Colon (tissue), 2 donors: ENCODE data around the gene MAP4K4.

Experiments
- FAIRE-seq: peaks from 2 replicates; lab custom pipeline; 2012; peaks lifted over from hg19 to GRCh38; lab: Jason Lieb, UNC
- donor health status: control.
- donor health status: control.

Gene MAP4K4

GRCh38 chr2:101793277-101793969 lies 95.9 kb downstream of the MAP4K4 start:
- no peak for FAIRE-seq

GRCh38 chr2:101794141-101794540 lies 96.6 kb downstream of the MAP4K4 start:
- no peak for FAIRE-seq

GRCh38 chr2:101795033-101795432 lies 97.5 kb downstream of the MAP4K4 start:
- FAIRE-seq, result no peak

GRCh38 chr2:101796825-101797600 lies 99.5 kb downstream of the MAP4K4 start:
- no peak for FAIRE-seq

GRCh38 chr2:101801496-101801895 lies 104.0 kb downstream of the MAP4K4 start:
- no peak for FAIRE-seq

- no peak for FAIRE-seq
These were observed 104.8 kb downstream of the MAP4K4 start for GRCh38 chr2:101802329-101802728.

- no peak for FAIRE-seq
These were observed 105.6 kb downstream of the MAP4K4 start for GRCh38 chr2:101803128-101803527.

- no peak for FAIRE-seq
These were observed 106.6 kb downstream of the MAP4K4 start for GRCh38 chr2:101803945-101804696.

GRCh38 chr2:101805152-101806088 lies 107.9 kb downstream of the MAP4K4 start:
- FAIRE-seq, result no peak

GRCh38 chr2:101806123-101806522 lies 108.6 kb downstream of the MAP4K4 start:
- FAIRE-seq, result no peak

GRCh38 chr2:101806701-101807100 lies 109.2 kb downstream of the MAP4K4 start:
- FAIRE-seq, result no peak

- no peak for FAIRE-seq
These were observed 109.7 kb downstream of the MAP4K4 start for GRCh38 chr2:101807242-101807641.

- no peak for FAIRE-seq
These were observed 110.6 kb downstream of the MAP4K4 start for GRCh38 chr2:101808006-101808562.

GRCh38 chr2:101809698-101810097 lies 112.2 kb downstream of the MAP4K4 start:
- no peak for FAIRE-seq

- FAIRE-seq, result no peak
These were observed 113.9 kb downstream of the MAP4K4 start for GRCh38 chr2:101811226-101812015.

GRCh38 chr2:101812226-101812625 lies 114.7 kb downstream of the MAP4K4 start:
- FAIRE-seq, result no peak

GRCh38 chr2:101814752-101815151 lies 117.2 kb downstream of the MAP4K4 start:
- no peak for FAIRE-seq

- no peak for FAIRE-seq
These were observed 117.6 kb downstream of the MAP4K4 start for GRCh38 chr2:101815154-101815553.

GRCh38 chr2:101815739-101816391 lies 118.4 kb downstream of the MAP4K4 start:
- FAIRE-seq, result no peak

- no peak for FAIRE-seq
These were observed 119.1 kb downstream of the MAP4K4 start for GRCh38 chr2:101816598-101816997.
